HT1080 (cell line): ENCODE results near the gene ATP2C2. TPM values are rescaled to one million over a fixed set of nuclear protein-coding genes. Genes with fewer than 3 reads are reported as not detected.
"Not testable (repeated sequence)": the region's sequence is repeated elsewhere in the genome, so short reads cannot be mapped to it uniquely, and the experiment has no call there.

Source experiments
- DNase-seq: peaks from one replicate; pipeline ENCODE4 v3.0.0-alpha.2; 2015; ENCODE audit warnings: low read depth
- polyA plus RNA-seq, 2 experiments: library from polyadenylated mRNA; depleted of rRNA; stranded (reverse); fragments of >200 nt; gene quantifications; 2 replicates each; pipeline ENCODE4 v1.2.3, GENCODE V29; 2015
- total RNA-seq: library from RNA; depleted of rRNA; stranded (reverse); fragments of >200 nt; shearing (Covaris generic); gene quantifications from 2 replicates; pipeline ENCODE4 v1.2.3, GENCODE V29; 2014; rRNA removed

Gene ATP2C2
- total RNA-seq, result not detected in 2 replicates
- 0.70 and 1.1 TPM in 2 replicates for polyA plus RNA-seq (2015; cell fraction: cytosol; rRNA removed)
- 3.4 TPM in 2 replicates for polyA plus RNA-seq (2015; cell fraction: nucleus; rRNA removed)

- DNase-seq, result no peak
These were observed at the start of gene ATP2C2 for GRCh38 chr16:84368308-84368996. Gene ATP2C2, plus strand, starts transcription at chr16:84368538. Its CDS starts 78 bp downstream, at chr16:84368616.

DNA sequence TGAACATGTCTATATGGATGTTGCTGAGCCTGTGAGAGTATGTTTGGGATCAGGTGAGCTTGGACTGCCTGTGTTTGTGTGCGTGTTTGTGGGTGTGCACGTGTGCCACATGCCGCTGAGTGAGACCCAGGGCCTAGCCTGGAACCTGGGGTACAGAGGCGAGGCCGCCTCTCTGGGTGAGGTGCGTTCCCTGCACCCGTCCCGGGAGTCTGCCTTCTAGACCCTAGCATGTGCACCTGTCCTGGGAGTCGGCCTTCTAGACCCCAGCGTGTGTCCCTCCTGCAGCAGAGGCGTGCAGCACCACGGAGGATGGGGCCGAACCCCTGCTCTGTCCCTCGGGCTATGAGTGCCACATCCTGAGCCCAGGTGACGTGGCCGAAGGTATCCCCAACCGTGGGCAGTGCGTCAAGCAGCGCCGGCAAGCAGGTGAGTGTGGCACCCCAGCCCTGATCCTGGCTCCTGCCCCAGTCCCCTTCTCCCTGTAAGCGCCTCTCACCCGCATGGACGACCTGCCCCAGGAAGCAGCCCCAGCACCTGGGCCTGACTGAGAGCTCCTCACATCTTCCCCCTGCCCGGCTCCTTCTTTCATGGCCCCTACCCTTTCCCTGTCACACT is 49.1 kb upstream of the ATP2C2 start:
- no peak for DNase-seq

DNA sequence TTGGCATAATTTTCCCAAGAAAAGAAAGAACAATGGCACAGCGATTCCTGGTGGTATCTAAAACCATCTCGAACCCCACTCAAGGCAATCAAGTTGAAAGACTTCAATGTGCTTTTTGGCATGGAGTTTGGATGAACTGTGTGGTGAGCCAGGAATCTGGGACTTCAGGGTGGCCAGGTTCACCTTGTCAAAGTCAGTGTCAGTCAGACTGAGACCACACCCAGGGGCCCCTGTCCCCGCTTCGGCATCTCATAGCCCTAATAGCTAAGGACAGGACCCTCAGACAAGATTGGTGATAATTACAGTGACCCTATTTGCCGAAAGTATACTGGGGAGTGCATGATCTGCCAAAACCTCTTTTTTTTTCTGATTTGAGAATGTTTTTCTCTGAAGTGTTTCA is 47.8 kb upstream of the ATP2C2 start:
- no peak for DNase-seq

DNA sequence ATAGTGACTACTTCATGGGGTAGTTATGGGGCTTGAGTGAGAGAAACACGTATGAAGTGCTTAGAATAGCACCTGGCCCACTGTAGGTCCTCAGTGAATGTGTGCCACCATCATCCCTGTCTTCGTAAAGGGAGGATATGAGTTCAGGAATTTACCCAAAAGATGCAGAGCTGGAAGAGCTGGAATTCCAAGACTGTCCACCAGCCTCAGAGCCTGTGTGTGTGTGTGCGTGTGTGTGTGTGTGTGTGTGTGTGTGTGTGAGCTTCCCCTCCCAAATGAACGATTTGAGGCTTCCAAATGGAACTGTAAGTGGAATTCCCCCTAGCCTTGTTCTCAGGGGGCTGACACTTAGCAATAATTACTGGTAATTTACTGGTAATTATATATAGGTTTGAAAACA is 46.4 kb upstream of the ATP2C2 start:
- no peak for DNase-seq

GRCh38 chr16:84322749-84323148 is 45.6 kb upstream of the ATP2C2 start:
- DNase-seq, result no peak

DNA sequence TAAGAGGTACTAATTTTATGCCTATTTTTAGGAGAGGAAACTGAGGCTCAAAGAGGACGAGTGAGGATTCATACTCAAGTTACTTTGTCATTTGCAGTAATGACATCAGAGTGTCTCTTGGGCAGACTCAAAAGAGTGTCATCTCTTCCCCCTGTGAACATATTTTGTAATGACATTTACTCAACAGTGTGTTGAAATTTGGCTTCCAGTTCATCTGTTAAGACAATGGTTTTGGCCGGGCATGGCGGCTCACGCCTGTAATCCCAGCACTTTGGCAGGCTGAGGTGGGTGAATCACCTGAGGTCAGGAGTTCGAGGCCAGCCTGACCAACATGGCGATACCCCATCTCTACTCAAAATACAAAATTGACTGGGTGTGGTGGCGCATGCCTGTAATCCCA is 44.7 kb upstream of the ATP2C2 start:
- DNase-seq, result no peak

DNA sequence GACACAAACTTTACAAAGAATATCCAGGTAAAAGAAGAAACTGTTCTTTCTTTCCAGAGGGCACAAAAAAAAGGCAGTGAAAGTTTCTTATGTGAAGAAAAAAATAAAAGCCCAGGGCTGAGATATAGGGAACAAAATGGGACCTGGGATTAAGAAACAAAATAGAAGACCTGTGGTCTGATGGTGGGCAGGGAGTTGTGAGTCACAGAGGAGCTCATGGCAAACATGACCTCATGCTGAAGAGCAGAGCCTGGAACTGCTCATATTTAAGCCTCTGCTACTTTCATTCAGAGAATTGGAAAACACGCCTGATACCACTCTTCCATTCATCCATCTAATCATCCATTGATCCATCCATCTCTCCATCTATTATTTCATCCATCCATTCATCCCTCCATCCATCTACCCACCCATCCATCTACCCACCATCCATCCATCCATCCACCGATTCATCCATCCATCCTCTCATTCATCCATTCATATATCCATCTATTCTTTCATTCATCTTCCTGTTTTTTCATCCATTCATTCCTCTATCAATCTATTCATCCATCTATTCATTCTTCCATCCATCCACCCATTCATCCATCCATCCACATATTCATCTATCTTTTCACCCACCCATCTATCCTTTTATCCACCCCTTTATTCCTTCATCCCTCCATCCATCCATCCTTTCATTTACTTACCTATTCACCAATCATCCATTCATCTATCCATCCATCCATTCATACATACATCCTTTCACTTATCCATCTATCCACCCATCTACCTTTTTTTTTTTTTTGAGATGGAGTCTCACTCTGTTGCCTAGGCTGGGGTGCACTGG is 43.7 kb upstream of the ATP2C2 start:
- DNase-seq, result no peak

GRCh38 chr16:84326545-84326944 is 41.8 kb upstream of the ATP2C2 start:
- no peak for DNase-seq

- no peak for DNase-seq
These were observed 40.3 kb upstream of the ATP2C2 start for GRCh38 chr16:84327926-84328505.

- no peak for DNase-seq
These were observed 39.3 kb upstream of the ATP2C2 start for GRCh38 chr16:84329016-84329415.

DNA sequence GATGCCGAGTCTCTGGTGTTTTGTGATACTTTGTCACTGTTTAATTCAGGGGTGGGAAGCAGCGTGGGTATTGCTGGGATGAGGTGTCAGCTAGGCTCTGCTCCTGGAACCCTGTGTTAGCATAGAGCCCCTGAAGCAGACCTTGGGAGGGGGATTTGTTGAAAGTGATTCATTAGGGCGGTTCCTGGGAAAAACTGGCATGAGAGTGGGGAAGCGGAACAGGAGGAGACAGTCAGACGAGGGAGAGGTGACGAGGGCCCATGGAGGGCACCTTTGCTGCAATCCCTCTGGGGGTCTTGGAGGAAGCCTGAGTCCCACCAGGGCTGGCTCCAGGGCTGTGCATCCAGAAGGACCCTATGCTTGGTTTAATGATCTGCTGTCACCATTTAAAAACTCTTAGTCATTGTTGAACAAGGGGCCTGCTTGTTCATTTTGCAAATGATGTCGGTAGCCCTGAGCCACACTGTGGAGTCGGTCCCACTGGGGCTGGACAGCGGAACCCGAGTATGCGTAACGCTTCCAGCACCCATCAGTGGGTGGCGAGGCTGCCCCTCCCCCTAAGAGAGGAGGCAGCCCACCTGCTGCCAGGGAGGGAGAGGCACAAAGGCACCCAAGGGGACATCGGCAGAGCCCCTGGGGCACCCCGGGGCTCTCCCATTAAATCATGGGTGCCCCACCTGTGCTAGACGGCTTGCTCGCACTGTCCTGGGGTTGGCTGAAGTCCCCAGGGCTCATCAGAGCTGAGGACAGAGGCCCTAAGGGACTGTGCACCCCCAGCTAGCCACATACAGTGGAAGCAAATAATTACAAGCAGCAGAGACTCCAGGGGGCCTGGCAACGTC is 38.3 kb upstream of the ATP2C2 start:
- no peak for DNase-seq

- DNase-seq, result no peak
These were observed 37.7 kb upstream of the ATP2C2 start for GRCh38 chr16:84330685-84331050.

DNA sequence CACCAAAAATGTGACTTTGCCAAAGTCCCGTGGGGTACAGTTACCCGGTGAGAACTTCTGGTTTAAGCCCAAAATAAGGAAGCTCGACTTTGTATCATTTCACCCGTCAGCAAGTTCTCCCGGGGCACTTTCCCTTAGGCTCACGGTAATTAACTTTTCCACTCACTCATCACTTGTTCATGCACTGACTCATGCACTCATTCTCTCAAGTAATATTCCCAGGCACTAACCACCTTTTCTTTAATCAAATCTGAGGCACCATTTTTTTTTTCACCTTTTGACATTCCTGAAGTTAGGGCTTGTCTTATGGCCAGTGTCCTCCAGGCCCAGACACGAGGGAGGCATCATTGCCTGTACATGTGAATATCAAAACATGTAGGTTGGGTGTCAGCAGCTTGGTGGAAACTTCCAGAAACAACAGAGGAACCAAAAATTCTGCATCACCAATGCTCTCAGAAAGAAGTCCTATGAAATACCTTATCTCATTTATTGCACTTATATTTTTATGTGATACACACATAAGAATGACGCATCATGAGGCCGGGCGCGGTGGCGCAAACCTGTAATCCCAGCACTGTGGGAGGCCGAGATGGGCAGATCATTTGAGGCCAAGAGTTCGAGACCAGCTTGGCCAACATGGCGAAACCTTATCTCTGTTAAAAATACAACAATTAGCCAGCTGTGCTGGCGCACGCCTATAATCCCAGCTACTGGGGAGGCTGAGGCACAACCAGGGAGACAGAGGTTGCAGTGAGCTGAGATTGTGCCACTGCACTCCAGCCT is 36.1 kb upstream of the ATP2C2 start:
- no peak for DNase-seq

GRCh38 chr16:84332975-84333684 is 35.2 kb upstream of the ATP2C2 start:
- no peak for DNase-seq

DNA sequence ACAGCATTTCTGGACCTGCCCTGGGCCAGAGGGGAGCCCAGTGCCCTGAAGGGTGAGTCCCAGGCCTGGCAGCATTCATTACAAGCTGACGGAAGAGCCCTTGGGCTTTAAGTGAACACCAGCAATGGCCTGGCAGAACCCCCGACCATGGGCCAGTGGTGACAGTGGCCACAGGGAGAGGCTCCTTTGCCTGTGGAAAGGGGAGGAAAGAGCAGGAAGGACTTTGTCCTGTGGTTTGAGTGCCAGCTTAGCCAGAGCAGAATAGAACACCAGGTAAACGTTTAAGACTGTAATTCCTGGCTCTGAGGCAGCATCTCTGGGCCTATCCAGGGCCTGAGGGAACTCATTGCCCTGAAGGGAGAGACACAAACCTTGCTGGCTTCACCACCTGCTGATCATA is 34.3 kb upstream of the ATP2C2 start:
- no peak for DNase-seq

- DNase-seq, result no peak
These were observed 33.9 kb upstream of the ATP2C2 start for GRCh38 chr16:84334482-84334881.

DNA sequence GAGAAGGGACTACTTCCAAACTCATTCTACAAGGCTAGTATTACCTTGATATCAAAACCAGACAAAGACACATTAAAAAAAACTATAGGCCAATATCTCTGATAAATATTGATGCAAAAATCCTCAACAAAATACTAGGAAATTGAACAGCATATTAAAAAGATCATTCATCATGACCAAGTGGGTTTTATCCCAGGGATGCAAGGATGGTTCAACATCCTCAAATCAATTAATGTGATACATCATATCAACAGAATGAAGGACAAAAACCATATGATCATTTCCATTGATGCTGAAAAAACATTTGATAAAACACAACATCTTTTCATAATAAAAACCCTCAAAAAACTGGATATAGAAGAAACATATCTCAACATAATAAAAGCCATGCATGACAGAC is 31.1 kb upstream of the ATP2C2 start:
- not testable (repeated sequence) for DNase-seq

DNA sequence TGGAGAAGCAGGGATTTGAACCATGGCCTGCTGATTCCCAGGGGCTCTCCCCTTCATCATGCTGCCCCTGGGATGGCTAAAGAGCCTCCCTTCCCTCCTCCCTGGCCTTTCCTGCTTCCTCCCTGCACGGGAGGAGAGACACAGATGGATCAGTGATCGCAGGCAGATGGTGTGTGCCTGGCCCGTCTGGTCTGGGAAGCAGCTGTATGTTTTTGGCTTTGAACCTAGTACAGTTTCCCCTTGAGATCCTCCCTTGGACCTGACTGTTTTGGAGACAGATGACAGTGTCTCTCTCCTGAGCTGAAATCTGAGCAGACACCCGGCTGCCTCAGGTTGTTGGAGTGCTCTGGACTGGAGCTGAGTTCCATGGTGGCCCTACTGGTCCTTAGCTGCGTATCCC is 29.0 kb upstream of the ATP2C2 start:
- DNase-seq, result no peak

DNA sequence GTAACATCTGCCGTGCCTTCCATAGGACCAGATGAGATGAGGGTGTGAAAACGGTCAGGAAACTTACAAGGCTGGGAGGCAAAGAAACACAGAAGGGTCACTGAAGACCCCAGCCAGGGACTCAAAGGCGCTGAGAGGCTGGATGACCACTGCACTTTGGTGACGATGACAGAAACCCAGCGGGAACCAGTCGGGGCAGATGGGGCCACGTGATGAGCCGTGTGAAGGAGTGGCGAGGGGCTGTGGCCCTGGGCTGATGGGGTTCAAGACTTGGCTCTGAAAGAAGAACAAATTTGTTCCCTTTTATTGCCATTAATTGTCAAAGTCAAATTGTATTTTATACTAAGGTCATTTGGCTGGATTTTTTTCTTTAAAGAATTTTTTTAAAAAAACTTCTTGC is 28.6 kb upstream of the ATP2C2 start:
- no peak for DNase-seq
